Spleen (tissue), 7 donors: ENCODE measurements around the gene FUT7.

Experiments
- CTCF ChIP-seq, 11 experiments: fragments of 200-600 bp in 7 of 11; fragments of 450-650 bp in 4 of 11; sonication (generic) in 4 of 11; IDR thresholded peaks in 8 of 11; conservative IDR thresholded peaks in 3 of 11; 1 replicate in 7 of 11; 2 replicates in 4 of 11; pipeline versions ENCODE4 v1.4.0 to v1.8.0; 2016 to 2021; ENCODE audit warnings: antibody characterized with exemption in 11 of 11, inconsistent platforms in 4 of 11, mild to moderate bottlenecking in 1 of 11
- POLR2A ChIP-seq, 3 donors: fragments of 450-650 bp; IDR thresholded peaks; one replicate each; pipeline ENCODE4 v1.5.1; 2017; ENCODE audit warnings: antibody characterized with exemption in 3 of 3, mild to moderate bottlenecking in 1 of 3
- POLR2AphosphoS5 ChIP-seq, 3 donors: sonication (generic); formaldehyde crosslinking; IDR thresholded peaks; one replicate each; pipeline ENCODE4 v1.5.1; 2017; ENCODE audit warnings: antibody characterized with exemption in 3 of 3
- donor health status: DM: no; HTN: no; CAD: no; lungs with moderate emphysema.
- donor health status: DM: no; HTN: no; CAD: no.
- donor health status: DM: no; HTN: no; CAD: no.

GRCh38 chr9:137032858-137033257 lies 970 bp upstream of the FUT7 start:
- TF ChIP-seq CTCF (IDR thresholded peaks at IDR 0.05 in 8 of 11, conservative IDR thresholded peaks at IDR 0.05 in 3 of 11) (no peak), POLR2AphosphoS5 (IDR thresholded peaks at IDR 0.05) (peak; percentile 63 to 86 (median 72)), POLR2A (IDR thresholded peaks at IDR 0.05) (no peak)
